ENCODE measurements around the gene TBXA2R. TPM values are rescaled to one million over a fixed set of nuclear protein-coding genes. Genes with fewer than 3 reads are reported as not detected.

The TBXA2R gene
- total RNA-seq (2021; fragmentation: NEBNext Ultra II Directional; extraction: Animal tissue kit (Norgen Biotek cat#: 25700)), result 1 to 10 TPM; 7.1 to 8.8 (median 7.4) TPM
- long read RNA-seq, partial matches to known transcripts, result 0 of 6 reads
- long read RNA-seq, other reads (novel, unspliced or antisense), result 2 of 6 reads

DNA sequence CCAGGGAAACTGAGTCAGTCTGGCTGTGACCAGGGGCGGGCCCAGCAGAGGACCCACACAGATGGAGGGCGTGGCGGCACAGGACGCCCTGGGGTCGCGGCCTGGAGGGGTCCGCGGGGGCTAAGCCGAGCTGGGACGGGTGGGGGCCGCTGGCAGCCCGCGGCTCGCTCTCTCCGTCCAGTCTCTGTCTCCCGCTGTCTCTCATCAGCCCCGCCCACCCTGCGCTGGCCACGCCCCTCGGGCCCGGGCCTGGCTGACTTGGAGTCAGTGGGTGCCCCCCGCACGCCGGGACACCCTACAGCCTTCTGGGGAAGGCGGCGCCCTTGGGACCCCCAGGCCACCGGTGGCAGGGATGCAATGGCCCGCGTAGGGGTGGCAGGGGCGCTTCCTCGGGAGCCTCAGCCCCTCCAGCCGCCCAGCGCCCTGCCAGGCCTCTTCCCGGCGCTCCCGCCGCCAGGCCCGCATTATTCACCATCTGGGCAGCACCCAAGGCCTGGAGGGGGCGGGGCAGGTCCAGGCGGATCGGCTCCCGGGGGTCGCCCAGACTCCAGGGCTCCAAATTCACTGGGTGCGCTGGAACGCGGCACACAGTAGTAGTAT lies at the start of gene TBXA2R:
Gene TBXA2R, minus strand, starts transcription at position 186 of the 600 bp plus-strand sequence. CDS start 6,241 bp downstream, outside the sequence.
- peaks cover 14% of the 10 kb centered on the region for H3K4me1 Mint-ChIP-seq (ENCODE audit: low read depth)
- TF ChIP-seq, protein P1, sequence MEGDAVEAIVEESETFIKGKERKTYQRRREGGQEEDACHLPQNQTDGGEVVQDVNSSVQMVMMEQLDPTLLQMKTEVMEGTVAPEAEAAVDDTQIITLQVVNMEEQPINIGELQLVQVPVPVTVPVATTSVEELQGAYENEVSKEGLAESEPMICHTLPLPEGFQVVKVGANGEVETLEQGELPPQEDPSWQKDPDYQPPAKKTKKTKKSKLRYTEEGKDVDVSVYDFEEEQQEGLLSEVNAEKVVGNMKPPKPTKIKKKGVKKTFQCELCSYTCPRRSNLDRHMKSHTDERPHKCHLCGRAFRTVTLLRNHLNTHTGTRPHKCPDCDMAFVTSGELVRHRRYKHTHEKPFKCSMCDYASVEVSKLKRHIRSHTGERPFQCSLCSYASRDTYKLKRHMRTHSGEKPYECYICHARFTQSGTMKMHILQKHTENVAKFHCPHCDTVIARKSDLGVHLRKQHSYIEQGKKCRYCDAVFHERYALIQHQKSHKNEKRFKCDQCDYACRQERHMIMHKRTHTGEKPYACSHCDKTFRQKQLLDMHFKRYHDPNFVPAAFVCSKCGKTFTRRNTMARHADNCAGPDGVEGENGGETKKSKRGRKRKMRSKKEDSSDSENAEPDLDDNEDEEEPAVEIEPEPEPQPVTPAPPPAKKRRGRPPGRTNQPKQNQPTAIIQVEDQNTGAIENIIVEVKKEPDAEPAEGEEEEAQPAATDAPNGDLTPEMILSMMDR (IDR thresholded peaks at IDR 0.05), result no peak

DNA sequence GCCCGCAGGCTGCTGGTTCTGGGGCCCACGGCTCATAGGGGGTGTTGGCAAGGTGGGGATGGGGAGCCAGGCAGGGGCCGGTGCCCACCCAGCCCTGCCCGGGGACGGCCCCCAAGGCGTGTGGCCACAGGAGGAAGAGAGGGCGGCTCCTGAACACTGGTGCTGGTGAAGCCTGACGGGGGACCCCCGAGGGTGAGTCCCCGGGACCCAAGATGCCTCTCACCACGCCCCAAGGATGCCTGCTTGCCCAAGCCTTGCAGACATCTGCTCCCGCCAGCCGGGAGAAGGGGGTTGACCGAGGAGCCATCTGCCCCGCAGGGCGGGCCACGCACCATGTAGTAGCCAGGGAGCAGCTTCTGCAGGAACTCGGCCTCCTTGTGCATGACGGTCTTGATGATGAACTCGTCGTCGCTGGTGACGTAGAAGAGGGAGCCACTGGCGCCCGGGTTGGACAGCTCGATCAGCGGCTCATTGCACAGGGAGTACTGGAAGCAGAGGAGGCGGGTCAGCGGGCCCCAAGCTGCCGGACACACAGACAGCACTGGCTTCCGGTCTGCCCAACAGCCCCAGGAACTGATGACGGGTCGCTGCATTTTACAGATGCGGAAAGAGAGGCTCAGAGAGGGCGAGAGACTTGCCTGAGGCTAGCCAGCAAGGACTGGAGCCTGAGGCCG lies 49.5 kb upstream of the TBXA2R start:
- H3K4me3 Mint-ChIP-seq, result peak overlapping the region; percentile 50; the same call in 1 of the 2 replicates
- H3K4me1 Mint-ChIP-seq (ENCODE audit: low read depth), result peaks cover 14% of the 10 kb centered on the region
- peak overlapping the region; percentile 95 for H3K27ac Mint-ChIP-seq
- H3K27me3 Mint-ChIP-seq (ENCODE audit: insufficient read depth), result peaks cover 3% of the 10 kb centered on the region; the same call in 1 of the 2 replicates
- no peaks in the 10 kb centered on the region for H3K9me3 Mint-ChIP-seq
- peak; percentile 97 for DNase-seq
- H3K36me3 Mint-ChIP-seq (ENCODE audit: low read depth), result peaks cover 16% of the 10 kb centered on the region
- TF ChIP-seq, protein P1 (IDR thresholded peaks at IDR 0.05), result no peak

More for the DNA sequence above, at the start of gene TBXA2R:
- peak within 1 kb of the TSS; percentile 84; the same call in 1 of the 2 replicates for H3K4me3 Mint-ChIP-seq
- DNase-seq, result peak; percentile 57
- H3K27ac Mint-ChIP-seq, result peak within 1 kb of the TSS; percentile 82
- no peaks in the 10 kb centered on the region for H3K9me3 Mint-ChIP-seq
- H3K36me3 Mint-ChIP-seq (ENCODE audit: low read depth), result peaks cover 1% of the 10 kb centered on the region
- peaks cover 2% of the 10 kb centered on the region for H3K27me3 Mint-ChIP-seq (ENCODE audit: insufficient read depth)

DNA sequence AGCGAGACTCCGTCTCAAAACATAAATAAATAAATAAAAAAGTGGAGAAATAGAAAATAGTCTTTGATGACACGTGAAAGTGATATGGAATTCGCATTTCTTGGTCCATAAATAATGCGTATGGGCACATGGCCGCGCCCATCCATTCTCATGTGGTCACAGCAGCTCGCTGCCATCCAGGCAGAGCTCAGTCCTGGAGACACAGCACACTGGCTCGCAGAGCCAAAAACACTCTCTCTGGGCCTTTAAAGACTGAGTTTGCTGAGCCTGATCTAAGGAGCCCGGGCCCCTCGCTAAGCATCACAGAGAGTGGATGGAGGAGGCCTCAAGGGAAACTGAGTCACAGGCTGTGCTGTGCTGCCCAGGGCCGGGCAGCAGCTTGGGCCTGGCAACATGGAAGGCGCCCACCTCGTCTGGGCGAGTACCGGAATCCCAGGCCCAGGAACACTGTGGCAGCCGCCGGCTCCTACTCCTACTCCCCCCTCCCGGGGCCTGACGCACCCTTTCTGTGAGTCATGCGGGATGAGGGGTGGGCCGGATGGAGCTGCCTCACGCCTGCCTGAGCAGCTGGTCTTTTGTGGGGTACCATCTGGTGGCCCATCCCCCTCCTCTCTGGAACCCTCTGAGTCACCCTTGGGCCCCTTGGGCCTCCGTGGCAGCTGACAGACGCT lies 48.9 kb upstream of the TBXA2R start:
- TF ChIP-seq, protein P1 (IDR thresholded peaks at IDR 0.05), result no peak
- peak; percentile 96 for DNase-seq
- H3K27ac Mint-ChIP-seq, result peak overlapping the region; percentile 95
- peaks cover 14% of the 10 kb centered on the region for H3K4me1 Mint-ChIP-seq (ENCODE audit: low read depth)
- H3K27me3 Mint-ChIP-seq (ENCODE audit: insufficient read depth), result peaks cover 3% of the 10 kb centered on the region; the same call in 1 of the 2 replicates
- peak overlapping the region; percentile 69 for H3K4me3 Mint-ChIP-seq
- H3K9me3 Mint-ChIP-seq, result no peaks in the 10 kb centered on the region
- H3K36me3 Mint-ChIP-seq (ENCODE audit: low read depth), result peaks cover 9% of the 10 kb centered on the region

DNA sequence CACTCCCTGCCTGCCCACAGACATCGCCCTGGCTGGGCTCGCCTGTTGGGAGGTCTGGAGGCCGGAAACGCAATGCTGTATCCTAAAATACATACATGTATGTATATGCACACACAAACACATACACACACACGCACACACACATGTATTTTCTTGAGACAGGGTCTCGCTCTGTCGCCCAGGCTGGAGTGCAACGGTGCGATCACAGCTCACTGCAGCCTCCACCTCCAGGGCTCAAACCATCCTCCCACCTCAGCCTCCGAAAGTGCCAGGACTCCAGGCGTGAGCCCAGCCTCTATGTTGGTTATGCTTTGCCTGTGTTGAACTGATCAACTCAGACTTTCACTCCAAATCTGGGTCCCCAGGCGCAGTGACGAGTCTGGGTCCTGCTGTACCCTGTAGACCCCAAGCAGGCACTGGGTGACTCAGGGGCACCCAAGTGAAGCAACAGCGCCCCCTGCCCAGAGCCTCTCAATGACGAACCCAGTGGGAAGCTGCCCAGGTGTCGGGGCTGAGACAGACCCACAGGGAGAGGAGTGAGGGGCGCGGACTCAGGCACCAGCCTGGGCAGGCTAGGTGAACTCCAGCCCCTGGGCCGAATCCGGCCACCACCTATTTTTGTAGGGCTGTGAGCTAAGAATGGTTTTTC lies 47.3 kb upstream of the TBXA2R start:
- no peaks in the 10 kb centered on the region for H3K9me3 Mint-ChIP-seq
- no peak overlapping the region for H3K4me3 Mint-ChIP-seq
- 0 out of 2 replicates have a peak overlapping the region, but pooled peaks have one; percentile 21 for H3K27ac Mint-ChIP-seq
- TF ChIP-seq, protein P1 (IDR thresholded peaks at IDR 0.05), result peak; percentile 68
- H3K27me3 Mint-ChIP-seq (ENCODE audit: insufficient read depth), result peaks cover 3% of the 10 kb centered on the region; the same call in 1 of the 2 replicates
- no peak for DNase-seq
- H3K36me3 Mint-ChIP-seq (ENCODE audit: low read depth), result peaks cover 8% of the 10 kb centered on the region
- H3K4me1 Mint-ChIP-seq (ENCODE audit: low read depth), result peaks cover 14% of the 10 kb centered on the region
